Measurements from ENCODE around the gene PERM1. TPM values are rescaled to one million over a fixed set of nuclear protein-coding genes. Genes with fewer than 3 reads are reported as not detected.

PERM1 gene
- total and polyA plus RNA-seq, 2 of the 13 experiments (the other 11 are each of a cell fraction or from before 2014, with no cell fraction given): 0.04 to 0.29 TPM

DNA sequence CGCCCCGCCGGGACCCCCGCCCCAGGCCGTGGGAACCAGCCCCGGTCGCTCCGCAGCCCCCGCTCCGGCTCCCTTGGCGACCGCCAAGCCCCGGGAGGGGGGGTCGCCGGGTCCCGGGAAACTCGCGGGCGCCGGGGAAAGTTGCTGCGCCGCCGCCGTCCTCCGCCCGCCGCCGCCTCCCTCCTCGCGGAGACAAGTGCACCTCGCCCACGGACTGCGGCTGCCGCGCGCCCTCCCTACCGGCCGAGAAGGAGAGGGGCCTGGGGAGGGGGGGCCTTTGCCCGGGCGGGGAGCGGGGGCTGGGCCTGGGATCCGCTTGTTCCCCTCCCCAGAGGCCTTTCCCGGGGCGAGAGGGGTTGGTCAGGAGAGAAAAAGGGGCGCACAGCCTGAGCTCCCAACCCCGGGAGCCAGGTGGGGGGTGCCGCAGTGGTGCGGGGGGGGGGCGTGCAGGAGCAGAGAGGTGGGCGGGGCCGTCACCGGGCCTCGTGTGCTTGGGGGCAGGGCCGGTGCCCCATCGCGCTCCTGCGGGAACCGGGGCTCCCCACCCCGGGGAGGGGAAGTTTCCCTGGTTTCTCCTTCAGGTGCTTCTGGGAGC lies 38.6 kb upstream of the PERM1 start:
- Histone ChIP-seq H3K4me3 (replicated peaks in 1 of 3; ENCODE audit: insufficient read depth in 1 of 3, low read depth in 2 of 3, low read length in 3 of 3) (peak overlapping the region; percentile 66 to 83 (median 79)), H3K27ac (ENCODE audit: extremely low read length, insufficient read depth, low read length) (peak overlapping the region; percentile 74), H3K4me1 (ENCODE audit: insufficient read depth, low read length) (peaks cover 80% of the 10 kb centered on the region), H3K9ac (ENCODE audit: insufficient read depth, low read depth, low read length) (peak overlapping the region; percentile 78), H3K9me3 (ENCODE audit: low read length) (no peaks in the 10 kb centered on the region), H3K27me3 (ENCODE audit: control insufficient read depth in 1 of 2, insufficient read depth in 2 of 2, low read length in 2 of 2) (no peaks in the 10 kb centered on the region), H3K79me2 (ENCODE audit: insufficient read depth, low read length) (peaks cover 23% of the 10 kb centered on the region), H3K36me3 (replicated peaks in 1 of 2; ENCODE audit: control insufficient read depth in 1 of 2, insufficient read depth in 2 of 2, low read length in 2 of 2) (peaks cover 4 to 10% of the 10 kb centered on the region in 2 experiments; a peak in 2 of 5 replicates), H4K20me1 (ENCODE audit: insufficient read depth, low read length) (peaks cover 31% of the 10 kb centered on the region; the same call in 1 of the 2 replicates), H2AFZ (ENCODE audit: low read length) (no peak overlapping the region), H3K4me2 (ENCODE audit: low read depth, low read length) (peak overlapping the region; percentile 90)
- BruUV-seq (replicated peaks): no TSS peak
- no peak for DNase-seq (ENCODE audit: low spot score)
- no peak for ATAC-seq
- ChIA-PET POLR2A (interaction anchor here (1.2 to 5.9 kb wide), 6 partner anchors 14 to 218 kb away, joined by 4 to 61 read pairs (median 5); no protein-coding TSS in a partner anchor), CTCF (ENCODE audit: low intra/inter-chr PET ratio, low total read pairs) (no interaction called here)
- in situ Hi-C loops (cut with HindIII; ENCODE audit: extremely low pct_ligation_motif_present, low pct_unique_long_range_greater_than_20kb): loop anchor here (5.0 kb wide), 1 partner anchor 37 kb away; no protein-coding TSS in a partner anchor
- FAIRE-seq: no peak
- no CpG with 5 or more reads among the region's 59 CpGs for WGBS (ENCODE audit: low lambda C conversion rate)
- intact Hi-C loops (cut with micrococcal nuclease; ENCODE audit: unreplicated experiment): no loop called here
- TF ChIP-seq, protein P1, sequence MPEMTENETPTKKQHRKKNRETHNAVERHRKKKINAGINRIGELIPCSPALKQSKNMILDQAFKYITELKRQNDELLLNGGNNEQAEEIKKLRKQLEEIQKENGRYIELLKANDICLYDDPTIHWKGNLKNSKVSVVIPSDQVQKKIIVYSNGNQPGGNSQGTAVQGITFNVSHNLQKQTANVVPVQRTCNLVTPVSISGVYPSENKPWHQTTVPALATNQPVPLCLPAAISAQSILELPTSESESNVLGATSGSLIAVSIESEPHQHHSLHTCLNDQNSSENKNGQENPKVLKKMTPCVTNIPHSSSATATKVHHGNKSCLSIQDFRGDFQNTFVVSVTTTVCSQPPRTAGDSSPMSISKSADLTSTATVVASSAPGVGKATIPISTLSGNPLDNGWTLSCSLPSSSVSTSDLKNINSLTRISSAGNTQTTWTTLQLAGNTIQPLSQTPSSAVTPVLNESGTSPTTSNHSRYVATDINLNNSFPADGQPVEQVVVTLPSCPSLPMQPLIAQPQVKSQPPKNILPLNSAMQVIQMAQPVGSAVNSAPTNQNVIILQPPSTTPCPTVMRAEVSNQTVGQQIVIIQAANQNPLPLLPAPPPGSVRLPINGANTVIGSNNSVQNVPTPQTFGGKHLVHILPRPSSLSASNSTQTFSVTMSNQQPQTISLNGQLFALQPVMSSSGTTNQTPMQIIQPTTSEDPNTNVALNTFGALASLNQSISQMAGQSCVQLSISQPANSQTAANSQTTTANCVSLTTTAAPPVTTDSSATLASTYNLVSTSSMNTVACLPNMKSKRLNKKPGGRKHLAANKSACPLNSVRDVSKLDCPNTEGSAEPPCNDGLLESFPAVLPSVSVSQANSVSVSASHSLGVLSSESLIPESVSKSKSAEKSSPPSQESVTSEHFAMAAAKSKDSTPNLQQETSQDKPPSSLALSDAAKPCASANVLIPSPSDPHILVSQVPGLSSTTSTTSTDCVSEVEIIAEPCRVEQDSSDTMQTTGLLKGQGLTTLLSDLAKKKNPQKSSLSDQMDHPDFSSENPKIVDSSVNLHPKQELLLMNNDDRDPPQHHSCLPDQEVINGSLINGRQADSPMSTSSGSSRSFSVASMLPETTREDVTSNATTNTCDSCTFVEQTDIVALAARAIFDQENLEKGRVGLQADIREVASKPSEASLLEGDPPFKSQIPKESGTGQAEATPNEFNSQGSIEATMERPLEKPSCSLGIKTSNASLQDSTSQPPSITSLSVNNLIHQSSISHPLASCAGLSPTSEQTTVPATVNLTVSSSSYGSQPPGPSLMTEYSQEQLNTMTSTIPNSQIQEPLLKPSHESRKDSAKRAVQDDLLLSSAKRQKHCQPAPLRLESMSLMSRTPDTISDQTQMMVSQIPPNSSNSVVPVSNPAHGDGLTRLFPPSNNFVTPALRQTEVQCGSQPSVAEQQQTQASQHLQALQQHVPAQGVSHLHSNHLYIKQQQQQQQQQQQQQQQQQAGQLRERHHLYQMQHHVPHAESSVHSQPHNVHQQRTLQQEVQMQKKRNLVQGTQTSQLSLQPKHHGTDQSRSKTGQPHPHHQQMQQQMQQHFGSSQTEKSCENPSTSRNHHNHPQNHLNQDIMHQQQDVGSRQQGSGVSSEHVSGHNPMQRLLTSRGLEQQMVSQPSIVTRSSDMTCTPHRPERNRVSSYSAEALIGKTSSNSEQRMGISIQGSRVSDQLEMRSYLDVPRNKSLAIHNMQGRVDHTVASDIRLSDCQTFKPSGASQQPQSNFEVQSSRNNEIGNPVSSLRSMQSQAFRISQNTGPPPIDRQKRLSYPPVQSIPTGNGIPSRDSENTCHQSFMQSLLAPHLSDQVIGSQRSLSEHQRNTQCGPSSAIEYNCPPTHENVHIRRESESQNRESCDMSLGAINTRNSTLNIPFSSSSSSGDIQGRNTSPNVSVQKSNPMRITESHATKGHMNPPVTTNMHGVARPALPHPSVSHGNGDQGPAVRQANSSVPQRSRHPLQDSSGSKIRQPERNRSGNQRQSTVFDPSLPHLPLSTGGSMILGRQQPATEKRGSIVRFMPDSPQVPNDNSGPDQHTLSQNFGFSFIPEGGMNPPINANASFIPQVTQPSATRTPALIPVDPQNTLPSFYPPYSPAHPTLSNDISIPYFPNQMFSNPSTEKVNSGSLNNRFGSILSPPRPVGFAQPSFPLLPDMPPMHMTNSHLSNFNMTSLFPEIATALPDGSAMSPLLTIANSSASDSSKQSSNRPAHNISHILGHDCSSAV (CRISPR knock-in tag; IDR thresholded peaks at IDR 0.05; ENCODE audit: borderline replicate concordance): no peak
- TF ChIP-seq, protein P2, sequence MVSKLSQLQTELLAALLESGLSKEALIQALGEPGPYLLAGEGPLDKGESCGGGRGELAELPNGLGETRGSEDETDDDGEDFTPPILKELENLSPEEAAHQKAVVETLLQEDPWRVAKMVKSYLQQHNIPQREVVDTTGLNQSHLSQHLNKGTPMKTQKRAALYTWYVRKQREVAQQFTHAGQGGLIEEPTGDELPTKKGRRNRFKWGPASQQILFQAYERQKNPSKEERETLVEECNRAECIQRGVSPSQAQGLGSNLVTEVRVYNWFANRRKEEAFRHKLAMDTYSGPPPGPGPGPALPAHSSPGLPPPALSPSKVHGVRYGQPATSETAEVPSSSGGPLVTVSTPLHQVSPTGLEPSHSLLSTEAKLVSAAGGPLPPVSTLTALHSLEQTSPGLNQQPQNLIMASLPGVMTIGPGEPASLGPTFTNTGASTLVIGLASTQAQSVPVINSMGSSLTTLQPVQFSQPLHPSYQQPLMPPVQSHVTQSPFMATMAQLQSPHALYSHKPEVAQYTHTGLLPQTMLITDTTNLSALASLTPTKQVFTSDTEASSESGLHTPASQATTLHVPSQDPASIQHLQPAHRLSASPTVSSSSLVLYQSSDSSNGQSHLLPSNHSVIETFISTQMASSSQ (IDR thresholded peaks at IDR 0.05; ENCODE audit: low read depth): no peak
- TF ChIP-seq, protein P2 (CRISPR knock-in tag; IDR thresholded peaks at IDR 0.05; ENCODE audit: borderline replicate concordance): no peak
- no peak for TF ChIP-seq ZNF30 (CRISPR knock-in tag; IDR thresholded peaks at IDR 0.05)
- TF ChIP-seq ZNF331 (CRISPR knock-in tag; IDR thresholded peaks at IDR 0.05): no peak
- no peak for TF ChIP-seq EEA1 (CRISPR knock-in tag; IDR thresholded peaks at IDR 0.05; ENCODE audit: borderline replicate concordance)
- TF ChIP-seq, protein P3, sequence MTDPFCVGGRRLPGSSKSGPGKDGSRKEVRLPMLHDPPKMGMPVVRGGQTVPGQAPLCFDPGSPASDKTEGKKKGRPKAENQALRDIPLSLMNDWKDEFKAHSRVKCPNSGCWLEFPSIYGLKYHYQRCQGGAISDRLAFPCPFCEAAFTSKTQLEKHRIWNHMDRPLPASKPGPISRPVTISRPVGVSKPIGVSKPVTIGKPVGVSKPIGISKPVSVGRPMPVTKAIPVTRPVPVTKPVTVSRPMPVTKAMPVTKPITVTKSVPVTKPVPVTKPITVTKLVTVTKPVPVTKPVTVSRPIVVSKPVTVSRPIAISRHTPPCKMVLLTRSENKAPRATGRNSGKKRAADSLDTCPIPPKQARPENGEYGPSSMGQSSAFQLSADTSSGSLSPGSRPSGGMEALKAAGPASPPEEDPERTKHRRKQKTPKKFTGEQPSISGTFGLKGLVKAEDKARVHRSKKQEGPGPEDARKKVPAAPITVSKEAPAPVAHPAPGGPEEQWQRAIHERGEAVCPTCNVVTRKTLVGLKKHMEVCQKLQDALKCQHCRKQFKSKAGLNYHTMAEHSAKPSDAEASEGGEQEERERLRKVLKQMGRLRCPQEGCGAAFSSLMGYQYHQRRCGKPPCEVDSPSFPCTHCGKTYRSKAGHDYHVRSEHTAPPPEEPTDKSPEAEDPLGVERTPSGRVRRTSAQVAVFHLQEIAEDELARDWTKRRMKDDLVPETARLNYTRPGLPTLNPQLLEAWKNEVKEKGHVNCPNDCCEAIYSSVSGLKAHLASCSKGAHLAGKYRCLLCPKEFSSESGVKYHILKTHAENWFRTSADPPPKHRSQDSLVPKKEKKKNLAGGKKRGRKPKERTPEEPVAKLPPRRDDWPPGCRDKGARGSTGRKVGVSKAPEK (CRISPR knock-in tag; IDR thresholded peaks at IDR 0.05; ENCODE audit: borderline replicate concordance): no peak
- no peak for TF ChIP-seq GTF2F1 (IDR thresholded peaks at IDR 0.05; ENCODE audit: low read length)
